Left ventricle myocardium inferior (tissue), 1 donor: ENCODE measurements around the gene EPHA6. TPM values are rescaled to one million over a fixed set of nuclear protein-coding genes. Genes with fewer than 3 reads are reported as not detected.
"Not testable (repeated sequence)": the region's sequence is repeated elsewhere in the genome, so short reads cannot be mapped to it uniquely, and the experiment has no call there.

ENCODE experiments used
- DNase-seq: peaks from one replicate; pipeline ENCODE4 v3.0.0-alpha.2; 2020
- H3K27ac ChIP-seq: fragments of 200-600 bp; replicated peaks from 2 replicates; pipeline ENCODE4 v1.8.0; 2021
- H3K27me3 ChIP-seq: fragments of 200-600 bp; 2 replicates; pipeline ENCODE4 v1.8.0; 2021; ENCODE audit warnings: low read depth
- H3K36me3 ChIP-seq: fragments of 200-600 bp; 2 replicates; pipeline ENCODE4 v1.8.0; 2021
- H3K4me1 ChIP-seq: fragments of 200-600 bp; 2 replicates; pipeline ENCODE4 v1.8.0; 2021
- H3K4me3 ChIP-seq: fragments of 200-600 bp; 2 replicates; pipeline ENCODE4 v1.8.0; 2021; ENCODE audit warnings: mild to moderate bottlenecking, moderate library complexity
- H3K9me3 ChIP-seq: fragments of 200-600 bp; replicated peaks from 2 replicates; pipeline ENCODE4 v1.8.0; 2021
- CTCF ChIP-seq: fragments of 200-600 bp; IDR thresholded peaks from 2 replicates; pipeline ENCODE4 v1.8.0; 2021; ENCODE audit warnings: antibody characterized with exemption, mild to moderate bottlenecking, borderline replicate concordance
- intact Hi-C: fragments of 100-400 bp; cut with micrococcal nuclease; formaldehyde crosslinking; loops from one replicate; pipeline ENCODE4 v1.11.0; 2022
- total RNA-seq: library from RNA; stranded (reverse); fragmentation: NEBNext Ultra II Directional; extraction: Animal tissue kit (Norgen Biotek cat#: 25700); gene quantifications from one replicate; pipeline ENCODE4 v1.2.1, GENCODE V29; 2021
- donor health status: DM: no; HTN: yes; CAD: no; lungs with severe emphysema.

EPHA6 gene
- total RNA-seq, 1 donor from 2014 or later: 0.19 TPM

- intact Hi-C loops: no loop called here
- Histone ChIP-seq H3K4me3 (no peak overlapping the region), H3K9me3 (peaks cover 15% of the 10 kb centered on the region), H3K4me1 (no peaks in the 10 kb centered on the region), H3K36me3 (no peaks in the 10 kb centered on the region), H3K27ac (no peak overlapping the region), H3K27me3 (no peaks in the 10 kb centered on the region)
- no peak for TF ChIP-seq CTCF
- DNase-seq: no peak
These were observed 181.6 kb downstream of the EPHA6 start for GRCh38 chr3:96996009-96996408.

GRCh38 chr3:97001611-97002010 is 187.2 kb downstream of the EPHA6 start:
- Histone ChIP-seq H3K9me3 (peaks cover 25% of the 10 kb centered on the region), H3K27me3 (no peaks in the 10 kb centered on the region), H3K4me1 (no peaks in the 10 kb centered on the region), H3K4me3 (no peak overlapping the region), H3K36me3 (no peaks in the 10 kb centered on the region), H3K27ac (no peak overlapping the region)
- intact Hi-C loops: no loop called here
- TF ChIP-seq CTCF: no peak
- DNase-seq: no peak

- no peaks in the 10 kb centered on the region for H3K4me1 ChIP-seq
- no peak for DNase-seq
- no peak overlapping the region for H3K27ac ChIP-seq
- no peaks in the 10 kb centered on the region for H3K36me3 ChIP-seq
- no peak overlapping the region for H3K4me3 ChIP-seq
- H3K9me3 ChIP-seq: peaks cover 66% of the 10 kb centered on the region
- TF ChIP-seq CTCF: no peak
- intact Hi-C loops: no loop called here
- no peaks in the 10 kb centered on the region for H3K27me3 ChIP-seq
These were observed 195.1 kb downstream of the EPHA6 start for GRCh38 chr3:97009427-97010019.

GRCh38 chr3:97010881-97011657 is 196.7 kb downstream of the EPHA6 start:
- TF ChIP-seq CTCF: no peak
- H3K4me1 ChIP-seq: no peaks in the 10 kb centered on the region
- H3K27me3 ChIP-seq: no peaks in the 10 kb centered on the region
- H3K9me3 ChIP-seq: peaks cover 59% of the 10 kb centered on the region
- no peak for DNase-seq
- H3K36me3 ChIP-seq: no peaks in the 10 kb centered on the region
- H3K27ac ChIP-seq: no peak overlapping the region
- intact Hi-C loops: no loop called here
- no peak overlapping the region for H3K4me3 ChIP-seq

GRCh38 chr3:97021778-97022177 is 207.4 kb downstream of the EPHA6 start:
- Histone ChIP-seq H3K36me3 (no peaks in the 10 kb centered on the region), H3K27me3 (no peaks in the 10 kb centered on the region), H3K9me3 (peaks cover 40% of the 10 kb centered on the region), H3K4me3 (no peak overlapping the region), H3K27ac (no peak overlapping the region), H3K4me1 (no peaks in the 10 kb centered on the region)
- no peak for DNase-seq
- TF ChIP-seq CTCF: no peak
- intact Hi-C loops: no loop called here

GRCh38 chr3:97025612-97026011 is 211.2 kb downstream of the EPHA6 start:
- H3K27ac ChIP-seq, H3K36me3 ChIP-seq, H3K4me3 ChIP-seq, H3K27me3 ChIP-seq, H3K4me1 ChIP-seq, DNase-seq, intact Hi-C loops: not testable (repeated sequence)
- peaks cover 17% of the 10 kb centered on the region for H3K9me3 ChIP-seq
